Stimulated activated CD8-positive, alpha-beta memory T cell treated with anti-CD3 and anti-CD28 coated beads, Interleukin-4, amount 100 ng/mL, for 24 hours (primary cell): Measurements from ENCODE around the gene NCKAP1.
"Not testable (repeated sequence)": the region's sequence is repeated elsewhere in the genome, so short reads cannot be mapped to it uniquely, and the experiment has no call there.

ENCODE experiments used
- DNase-seq: peaks from one replicate; pipeline ENCODE4 v3.0.0-alpha.2; 2020; ENCODE audit warnings: low read depth

Gene NCKAP1

DNA sequence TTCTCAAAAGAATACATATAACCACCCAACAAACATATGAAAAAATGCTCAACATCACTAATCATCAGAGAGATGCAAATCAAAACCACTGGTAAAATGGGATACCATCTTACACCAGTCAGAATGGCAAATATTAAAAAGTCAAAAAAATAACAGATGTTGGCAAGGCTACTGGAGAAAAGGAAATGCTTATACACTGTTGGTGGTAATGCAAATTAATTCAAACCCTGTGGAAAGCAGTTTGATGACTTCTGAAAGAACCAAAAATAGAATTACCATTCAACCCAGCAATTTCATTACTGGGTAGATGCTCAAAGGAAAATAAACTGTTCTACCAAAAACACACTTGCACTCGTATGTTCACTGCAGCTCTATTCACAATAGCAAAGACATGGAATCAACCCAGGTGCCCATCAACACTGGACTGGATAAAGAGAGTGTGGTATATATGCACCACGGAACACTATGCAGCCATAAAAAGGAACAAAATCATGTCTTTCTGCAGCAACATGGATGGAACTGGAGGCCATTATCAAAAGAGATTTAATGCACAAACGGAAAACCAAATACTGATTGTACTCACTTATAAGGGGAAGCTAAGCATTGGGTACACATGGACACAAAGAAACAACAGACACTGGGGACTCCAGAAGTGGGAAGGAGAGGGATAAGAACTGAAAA lies 38.8 kb downstream of the NCKAP1 start:
- no peak for DNase-seq

DNA sequence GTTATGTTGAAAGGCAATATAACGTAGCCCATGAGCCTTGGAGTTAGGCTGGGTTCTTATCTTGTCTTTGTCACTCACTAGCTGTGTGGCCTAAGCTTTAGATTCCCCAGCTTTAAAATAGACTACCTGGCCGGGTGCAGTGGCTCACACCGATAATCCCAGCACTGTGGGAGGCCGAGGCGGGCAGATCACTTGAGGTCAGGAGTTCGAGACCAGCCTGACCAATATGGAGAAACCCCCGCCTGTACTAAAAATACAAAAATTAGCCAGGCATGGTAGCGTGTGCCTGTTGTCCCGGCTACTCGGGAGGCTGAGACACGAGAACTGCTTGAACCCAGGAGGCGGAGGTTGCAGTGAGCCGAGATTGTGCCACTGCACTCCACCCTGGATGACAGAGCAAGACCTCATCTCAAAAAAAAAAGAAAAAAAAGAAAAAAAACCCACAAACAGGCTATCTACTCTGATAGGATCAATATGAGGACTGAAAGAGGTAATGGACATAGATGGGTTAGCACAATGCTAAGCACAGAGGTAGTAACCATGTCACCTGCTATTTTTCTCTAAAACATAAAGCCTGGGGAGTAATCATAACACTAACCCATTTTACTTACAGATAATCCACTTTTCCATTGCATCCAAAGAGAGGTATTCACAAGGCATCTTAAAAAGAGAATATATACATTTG lies 43.9 kb downstream of the NCKAP1 start:
- DNase-seq, result no peak

DNA sequence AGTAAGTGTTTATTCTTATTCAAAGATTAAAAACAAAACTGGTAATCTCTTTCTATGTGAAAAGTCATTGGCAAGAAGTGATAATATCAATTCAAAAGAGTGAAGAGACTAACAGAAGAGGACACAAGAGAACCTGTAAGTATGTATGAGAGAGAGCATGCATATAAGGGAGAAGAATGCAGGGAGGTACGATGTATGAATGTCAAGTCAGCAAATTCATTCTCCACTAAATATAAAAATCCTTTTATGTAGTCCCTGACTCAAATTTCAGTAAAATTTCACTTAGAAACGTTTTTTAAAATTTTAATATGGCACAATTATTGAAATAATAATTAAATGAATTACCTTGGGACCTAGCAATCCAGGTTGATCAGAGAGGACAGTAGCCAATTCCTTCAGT lies 55.3 kb downstream of the NCKAP1 start:
- DNase-seq, result no peak

DNA sequence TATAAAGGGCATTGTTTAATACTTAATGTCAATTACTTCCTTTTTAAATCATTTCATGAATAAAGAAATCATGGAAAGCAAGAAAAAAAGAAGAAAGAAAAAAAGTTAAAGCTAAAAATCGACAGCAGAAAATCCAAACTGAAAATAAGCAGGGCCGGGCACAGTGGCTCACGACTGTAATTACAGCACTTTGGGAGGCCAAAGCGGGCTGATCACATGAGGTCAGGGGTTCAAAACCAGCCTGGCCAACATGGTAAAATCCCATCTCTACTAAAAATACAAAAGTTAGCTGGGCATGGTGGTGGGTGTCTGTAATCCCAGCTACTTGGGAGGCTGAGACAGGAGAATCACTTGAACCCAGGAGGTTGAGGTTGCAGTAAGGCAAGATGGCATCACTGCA lies 56.8 kb downstream of the NCKAP1 start:
- DNase-seq, result not testable (repeated sequence)

DNA sequence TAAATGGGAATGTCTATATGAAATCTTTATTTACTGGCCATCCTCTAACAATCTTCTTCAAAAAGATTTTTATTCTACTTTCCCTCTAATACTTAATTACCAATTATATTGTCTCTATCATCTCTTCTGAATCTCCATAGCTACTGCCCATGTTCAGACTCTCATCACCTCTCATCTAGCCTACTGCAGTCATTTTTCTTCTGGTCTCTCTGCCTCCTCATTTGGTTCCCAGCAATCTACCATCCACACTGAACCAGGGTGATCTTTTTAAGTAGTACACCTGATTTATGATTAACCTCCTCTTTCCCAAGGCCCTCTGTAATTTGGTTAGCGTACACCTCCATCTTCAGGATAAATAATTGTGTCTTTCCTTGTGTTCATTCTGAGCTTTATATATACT lies 57.6 kb downstream of the NCKAP1 start:
- DNase-seq, result no peak

DNA sequence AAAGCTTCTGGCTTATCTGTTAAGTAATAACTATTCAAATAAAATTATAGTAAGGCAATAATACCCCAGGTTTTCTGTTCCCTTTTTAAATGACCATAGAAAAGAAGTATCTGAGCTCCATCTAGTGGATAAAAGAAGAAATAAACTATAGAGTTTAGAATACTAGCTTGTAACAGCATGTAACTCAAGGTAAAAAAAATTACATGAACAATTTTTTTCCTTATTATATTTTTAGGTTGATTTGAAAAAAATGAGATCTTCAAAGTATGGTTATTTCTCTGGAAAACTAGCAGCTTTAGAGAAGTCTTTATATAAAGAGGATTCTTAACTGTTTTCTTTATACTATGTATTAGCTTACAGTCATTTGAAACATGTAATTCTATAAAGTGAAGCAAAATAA lies 58.1 kb downstream of the NCKAP1 start:
- DNase-seq, result no peak

DNA sequence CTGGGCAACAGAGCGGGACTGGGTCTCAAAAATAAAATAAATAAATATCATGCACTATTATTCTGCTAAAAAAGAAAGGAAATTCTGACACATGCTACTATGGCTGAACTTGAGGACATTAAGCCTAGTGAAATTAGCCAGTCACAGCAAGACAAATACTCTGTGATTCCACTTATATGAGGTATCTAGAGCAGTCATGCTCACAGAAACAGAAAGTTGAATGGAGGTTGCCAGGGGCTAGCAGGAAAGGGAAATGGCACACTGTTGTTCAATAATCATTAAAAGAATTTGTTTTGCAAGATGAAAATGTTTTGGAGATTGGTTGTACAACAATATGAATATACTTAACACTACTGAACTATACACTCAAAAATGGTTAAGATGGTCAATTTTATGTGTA lies 60.8 kb downstream of the NCKAP1 start:
- no peak for DNase-seq

DNA sequence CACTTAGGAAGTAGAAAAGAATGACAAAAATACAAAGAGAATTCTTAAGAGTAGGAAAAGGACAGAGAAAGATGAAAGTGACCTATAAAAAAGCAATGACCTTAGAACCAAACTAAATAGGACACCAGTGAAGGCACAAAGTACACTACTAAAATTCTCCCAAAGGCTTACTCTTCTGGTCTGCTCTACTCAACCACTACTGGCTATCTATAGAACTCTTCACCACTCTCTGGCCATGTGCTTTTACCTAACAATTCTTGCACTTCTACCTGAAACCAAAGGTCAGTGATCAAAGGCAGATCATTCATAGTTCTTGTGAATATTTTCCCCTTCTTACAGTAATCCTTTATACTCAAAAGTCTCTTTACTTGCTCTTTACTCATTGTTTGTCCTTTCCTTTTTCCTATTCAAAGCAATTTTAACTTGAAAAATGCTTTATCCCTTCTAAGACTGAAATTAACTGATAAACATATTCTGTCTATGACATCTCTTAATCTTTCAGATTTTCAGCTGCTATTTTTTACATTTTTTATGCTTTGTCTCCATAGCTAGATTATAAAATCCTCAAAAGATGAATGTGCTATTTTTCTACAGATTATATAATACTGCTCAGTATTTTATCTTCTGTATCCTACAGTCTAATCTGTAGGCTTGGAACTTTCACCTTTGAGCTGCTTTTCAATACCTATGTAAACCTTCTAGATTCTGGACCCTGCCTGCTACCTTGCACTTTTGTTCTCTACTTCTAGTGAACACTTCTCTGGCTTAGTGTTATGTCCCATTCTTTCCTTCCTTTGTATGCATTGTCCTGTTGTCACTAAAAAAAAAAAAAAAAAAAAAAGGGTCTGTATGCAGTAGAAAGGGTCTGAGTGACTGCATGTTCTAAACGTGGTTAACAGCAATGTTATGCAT lies 64.6 kb downstream of the NCKAP1 start:
- no peak for DNase-seq

DNA sequence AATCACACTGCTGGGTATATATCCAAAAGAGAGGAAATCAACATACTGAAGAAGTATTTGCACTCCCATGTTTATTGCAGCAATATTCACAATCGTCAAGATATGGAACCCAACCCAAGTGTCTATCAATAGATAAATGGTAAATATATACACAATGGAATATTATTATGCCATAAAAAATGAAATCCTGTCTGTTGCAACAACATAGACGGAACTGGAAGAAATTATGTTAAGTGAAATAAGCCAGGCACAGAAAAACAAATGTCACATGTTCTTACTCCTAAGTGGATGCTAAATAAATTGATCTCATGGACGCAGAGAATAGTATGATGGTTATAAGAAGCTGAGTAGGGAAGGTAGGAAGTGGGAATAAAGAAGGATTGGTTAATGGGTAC lies 65.7 kb downstream of the NCKAP1 start:
- DNase-seq, result no peak

DNA sequence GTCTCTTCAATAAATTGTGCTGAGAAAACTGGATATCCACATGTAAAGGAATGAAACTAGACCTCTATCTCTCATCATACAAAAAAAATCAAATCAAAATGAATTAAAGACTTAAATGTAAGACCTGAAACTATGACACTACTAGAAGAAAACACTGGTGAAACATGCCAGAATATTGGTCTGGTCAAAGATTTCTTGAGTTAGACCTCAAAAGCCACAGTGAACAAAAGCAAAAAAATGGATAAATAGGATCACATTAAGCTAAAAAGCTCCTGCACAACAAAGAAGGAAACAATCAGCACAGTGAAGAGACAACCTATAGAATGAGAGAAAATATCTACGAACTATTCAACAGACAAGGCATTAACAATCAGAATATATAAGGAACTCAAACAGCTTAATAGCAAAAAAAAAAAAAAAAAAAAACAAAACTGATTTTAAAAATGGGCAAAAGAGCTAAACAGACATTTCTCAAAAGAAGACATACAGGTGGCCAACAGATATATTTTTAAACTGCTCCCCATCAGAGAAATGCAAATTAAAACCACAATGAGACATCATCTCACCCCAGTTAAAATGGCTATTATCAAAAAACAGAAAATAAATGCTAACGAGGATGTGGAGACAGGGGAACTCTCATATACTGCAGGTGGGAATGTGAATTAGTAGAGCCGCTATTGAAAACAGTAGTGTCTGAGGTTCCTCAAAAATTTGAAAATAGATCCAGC lies 66.3 kb downstream of the NCKAP1 start:
- no peak for DNase-seq

DNA sequence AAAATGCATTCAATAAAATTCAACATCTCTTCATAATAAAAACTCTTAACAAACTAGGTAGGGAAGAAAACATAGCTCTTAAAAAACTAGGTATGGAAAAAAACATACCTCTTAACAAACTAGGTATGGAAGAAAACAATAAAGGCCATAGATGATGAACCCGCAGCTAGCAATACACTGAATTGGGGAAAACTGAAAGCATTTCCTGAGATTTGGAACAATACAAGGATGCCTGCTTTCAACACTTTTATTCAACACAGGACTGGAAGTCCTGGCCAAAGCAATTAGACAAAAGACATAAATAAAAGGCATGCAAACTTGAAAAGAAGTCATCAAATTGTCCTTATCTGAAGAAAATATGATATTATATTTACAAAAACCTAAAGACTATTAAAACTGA lies 67.8 kb downstream of the NCKAP1 start:
- DNase-seq, result no peak

DNA sequence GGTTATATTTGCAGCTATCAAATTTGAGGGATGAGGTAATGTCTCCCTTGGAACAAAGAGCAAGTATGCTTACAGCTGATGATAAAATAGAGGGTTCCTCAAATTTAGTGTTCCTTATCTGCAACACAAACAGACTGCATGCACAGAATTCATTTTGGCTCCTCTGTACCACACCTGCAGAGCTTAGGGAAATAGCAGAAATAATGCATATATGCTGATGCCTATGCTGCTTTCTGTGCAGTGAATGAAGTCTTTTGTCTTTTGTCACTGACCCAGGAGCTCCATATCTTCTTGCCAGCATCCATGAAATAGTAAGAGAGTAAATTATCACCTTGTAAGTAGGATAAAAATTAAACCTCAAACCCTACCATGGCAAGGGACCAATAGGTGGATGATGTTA lies 69.8 kb downstream of the NCKAP1 start:
- DNase-seq, result no peak

DNA sequence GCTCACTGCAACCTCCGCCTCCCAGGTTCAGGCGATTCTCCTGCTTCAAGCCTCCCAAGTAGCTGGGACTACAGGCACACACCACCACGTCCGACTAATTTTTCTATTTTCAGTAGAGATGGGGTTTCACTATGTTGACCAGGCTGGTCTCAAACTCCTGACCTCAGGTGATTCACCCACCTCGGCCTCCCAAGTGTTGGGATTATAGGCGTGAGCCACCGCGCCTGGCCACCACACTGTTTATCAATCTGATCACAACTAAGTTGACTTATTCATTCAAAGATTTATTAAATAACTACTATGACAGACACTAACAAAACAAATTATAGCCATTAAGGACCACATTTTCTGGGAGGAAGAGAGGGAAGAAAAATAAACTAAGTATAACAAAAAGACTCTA lies 71.9 kb downstream of the NCKAP1 start:
- not testable (repeated sequence) for DNase-seq

DNA sequence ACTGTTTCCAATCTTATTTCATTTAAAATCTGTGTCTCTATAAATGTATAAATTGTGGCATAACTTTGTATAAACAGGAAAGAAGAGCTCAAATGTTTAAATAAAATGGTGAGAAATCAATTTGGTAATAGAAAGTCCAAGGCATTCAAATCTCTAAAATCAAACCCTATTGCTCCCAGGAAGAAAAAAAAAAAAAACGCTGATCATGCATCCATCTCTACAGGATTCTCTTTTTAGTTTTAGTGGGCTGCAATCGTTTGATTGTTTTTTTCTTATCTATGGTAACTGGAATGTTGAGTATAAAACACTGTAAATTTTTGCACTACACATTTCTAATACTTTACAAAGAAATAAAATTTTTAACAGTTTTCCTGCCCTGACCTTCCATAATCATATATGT lies 75.6 kb downstream of the NCKAP1 start:
- no peak for DNase-seq

DNA sequence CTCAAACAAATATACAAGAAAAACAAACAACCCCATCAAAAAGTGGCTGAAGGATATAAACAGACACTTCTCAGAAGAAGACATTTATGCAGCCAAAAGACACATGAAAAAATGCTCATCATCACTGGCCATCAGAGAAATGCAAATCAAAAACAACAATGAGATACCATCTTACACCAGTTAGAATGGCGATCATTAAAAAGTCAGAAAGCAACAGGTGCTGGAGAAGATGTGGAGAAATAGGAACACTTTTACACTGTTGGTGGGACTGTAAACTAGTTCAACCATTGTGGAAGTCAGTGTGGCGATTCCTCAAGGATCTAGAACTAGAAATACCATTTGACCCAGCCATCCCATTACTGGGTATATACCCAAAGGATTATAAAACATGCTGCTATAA lies 77.4 kb downstream of the NCKAP1 start:
- not testable (repeated sequence) for DNase-seq

DNA sequence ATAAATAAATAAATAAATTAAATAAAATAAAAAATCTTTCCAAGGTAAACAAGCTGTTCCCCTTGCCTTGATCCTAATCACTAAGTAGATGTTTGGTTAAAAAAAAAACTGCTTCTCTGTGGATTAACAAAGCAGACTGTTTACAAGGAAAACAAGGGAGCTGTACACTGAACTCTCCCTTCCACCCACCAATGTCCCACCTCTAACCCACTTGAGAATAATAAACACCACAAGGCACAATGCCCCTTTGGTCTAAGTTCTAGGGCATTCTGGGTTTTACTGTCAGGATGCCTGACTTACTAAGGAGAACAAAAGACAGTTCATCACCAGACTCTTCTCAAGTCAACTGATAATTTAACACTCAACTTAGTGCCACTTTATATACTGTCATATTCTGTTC lies 83.5 kb downstream of the NCKAP1 start:
- DNase-seq, result no peak

DNA sequence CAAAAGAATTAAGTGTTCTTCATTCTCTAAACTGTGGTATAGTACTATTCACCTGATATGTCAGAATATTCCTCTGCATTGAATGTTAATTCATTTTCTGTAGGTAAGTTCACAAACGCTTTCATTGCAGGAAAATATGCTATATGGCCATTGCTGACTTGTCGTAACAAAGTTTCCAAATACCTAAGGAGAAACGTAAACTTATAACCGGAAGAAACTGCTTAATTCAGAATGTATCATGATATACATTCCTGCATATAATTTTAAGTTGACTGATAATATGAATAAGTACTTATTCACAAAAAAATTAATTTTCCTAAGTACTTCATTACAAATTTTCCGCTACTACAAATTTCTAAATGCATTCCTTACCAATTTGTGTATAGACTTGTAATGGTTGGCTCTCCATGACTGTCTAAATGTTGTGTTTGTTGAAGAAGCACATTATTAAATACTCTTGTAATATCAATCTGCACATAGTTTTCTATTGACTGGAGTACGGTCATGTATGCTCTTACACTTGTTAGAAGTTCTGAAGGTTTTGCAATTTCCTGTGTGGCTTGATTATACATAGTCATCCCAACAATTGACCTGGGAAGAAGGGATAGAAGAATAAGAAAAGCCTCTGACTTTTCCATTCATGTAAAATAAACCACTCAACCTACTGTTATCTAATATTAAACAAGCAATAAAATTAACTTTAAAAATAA lies 85.4 kb downstream of the NCKAP1 start:
- DNase-seq, result no peak

DNA sequence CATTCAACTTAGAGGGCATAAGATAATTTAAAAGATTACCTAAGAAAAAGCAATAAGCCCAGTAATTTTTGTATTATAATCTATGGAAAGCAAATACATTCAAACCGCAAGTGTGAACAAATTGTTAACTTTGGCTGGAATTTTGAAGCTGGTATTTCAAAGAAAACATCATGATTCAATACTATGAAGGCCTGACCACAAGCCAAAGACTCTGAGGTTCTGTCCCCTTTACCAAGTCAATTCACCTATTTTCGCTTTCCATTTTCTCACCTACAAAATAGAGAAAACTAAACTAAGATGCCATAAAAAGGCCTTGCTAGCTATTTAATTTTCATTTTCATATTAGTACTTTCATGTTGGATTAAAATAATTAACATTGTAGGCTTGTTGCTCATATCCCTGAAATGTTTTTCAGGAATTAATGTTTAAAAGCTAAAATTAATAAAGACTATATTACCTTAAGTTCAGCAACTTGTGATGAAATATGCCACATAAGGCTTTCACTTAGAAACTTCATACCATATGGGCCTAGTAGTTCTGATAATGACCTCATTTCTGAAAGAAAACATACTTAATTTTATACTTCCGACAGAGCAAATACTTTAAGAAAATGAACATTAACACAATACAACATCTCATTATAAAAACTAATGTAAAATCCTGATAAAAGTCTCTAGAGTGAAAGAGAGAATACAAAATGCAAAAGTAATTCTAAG lies 86.2 kb downstream of the NCKAP1 start:
- no peak for DNase-seq

DNA sequence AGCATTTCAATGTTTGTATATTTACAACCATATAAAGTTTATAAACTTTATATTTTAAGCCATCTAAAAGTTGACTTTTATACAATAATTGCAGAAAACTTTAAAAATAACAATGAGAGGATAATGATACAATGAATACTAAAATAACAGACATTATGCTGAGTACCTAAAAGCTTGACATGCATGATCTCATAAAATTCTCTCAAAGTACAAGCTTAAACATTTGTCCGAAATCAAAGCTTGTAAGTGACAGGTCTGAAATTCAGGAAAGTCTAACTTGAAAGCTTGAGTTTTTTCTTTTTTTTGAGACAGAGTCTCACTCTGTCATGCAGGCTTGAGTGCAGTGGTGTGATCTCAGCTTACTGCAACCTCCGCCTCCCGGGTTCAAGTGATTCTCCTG lies 87.7 kb downstream of the NCKAP1 start:
- no peak for DNase-seq

DNA sequence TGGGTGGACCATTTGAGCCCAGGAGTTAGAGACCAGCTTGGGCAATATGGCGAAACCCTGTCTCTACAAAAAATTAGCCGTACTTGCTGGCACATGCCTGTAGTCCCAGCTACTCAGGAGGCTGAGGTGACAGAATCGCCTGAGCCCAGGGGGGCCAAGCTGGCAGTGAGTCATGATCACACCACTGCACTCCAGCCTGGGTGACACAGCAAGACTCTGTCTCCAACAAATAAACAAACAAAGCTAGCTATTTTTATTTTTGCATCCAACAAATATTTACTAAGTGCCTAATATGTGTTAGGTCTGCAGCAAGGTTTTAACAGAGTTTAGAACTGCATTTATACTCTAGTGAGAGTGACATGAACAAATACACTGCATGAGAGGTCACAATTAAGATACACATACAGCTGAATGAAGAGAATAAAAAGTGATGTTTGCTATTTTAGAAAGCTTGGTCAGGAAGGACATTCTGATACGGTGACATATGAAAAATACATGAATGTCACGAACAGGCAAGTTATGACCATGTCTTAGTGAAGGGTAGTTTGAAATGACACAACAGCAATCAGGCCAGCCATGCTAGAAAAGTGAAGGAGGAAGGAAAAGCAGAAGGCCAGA lies 88.6 kb downstream of the NCKAP1 start:
- DNase-seq, result no peak

DNA sequence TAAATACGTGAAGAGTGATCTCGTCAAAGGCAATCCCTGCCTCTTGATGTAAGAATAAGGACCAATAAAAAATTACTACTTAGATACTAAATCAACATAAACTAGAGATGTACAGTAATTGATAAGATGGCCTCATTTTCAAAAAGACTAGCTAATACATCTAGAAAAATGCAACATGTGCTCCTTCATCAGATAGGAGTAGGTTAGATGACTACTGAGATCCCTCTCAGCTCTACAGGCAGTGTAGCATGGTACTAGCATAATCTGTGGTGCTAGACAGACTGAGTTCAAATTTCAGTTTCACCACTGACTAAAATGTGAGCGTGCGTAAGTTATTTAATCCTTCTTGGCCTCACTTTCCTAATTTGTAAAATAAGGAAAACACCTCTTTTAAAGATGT lies 89.2 kb downstream of the NCKAP1 start:
- DNase-seq, result no peak
